SK-N-SH (cell line): Measurements from ENCODE around the gene DHX35. TPM values are rescaled to one million over a fixed set of nuclear protein-coding genes. Genes with fewer than 3 reads are reported as not detected.

Experiments used
- CTCF ChIA-PET: fragments of 300-600, 350-600 bp; formaldehyde crosslinking; extraction: SDS; loops from one replicate; lab custom pipeline; 2021; lab: Yijun Ruan, JAX
- POLR2A ChIA-PET: fragments of 350-600 bp; sonication (Branson Sonifier 250); formaldehyde crosslinking; extraction: SDS; loops from one replicate; lab custom pipeline; 2020; ENCODE audit warnings: antibody characterized with exemption, inconsistent platforms; lab: Yijun Ruan, JAX
- DNase-seq: peaks from one replicate; pipeline ENCODE4 v3.0.0; 2012
- H2AFZ ChIP-seq: fragments of 200-600 bp; sonication (generic); 2 replicates; pipeline ENCODE4 v1.8.1; 2016; ENCODE audit warnings: antibody characterized with exemption, mild to moderate bottlenecking, low read depth
- H3F3A ChIP-seq: fragments of 200-600 bp; sonication (generic); replicated peaks from 2 replicates; pipeline ENCODE3; 2016; ENCODE audit warnings: antibody characterized with exemption, mild to moderate bottlenecking; ENCODE audit not compliant: insufficient read depth
- H3K27ac ChIP-seq, 2 experiments: fragments of 200-500 bp in 1 of 2; fragments of 200-600 bp in 1 of 2; sonication (Bioruptor generic) in 1 of 2; sonication (generic), shearing (Covaris generic) in 1 of 2; 2 replicates each; pipeline versions ENCODE4 v1.5.1 to v1.6.1; 2014 to 2016; ENCODE audit warnings: low read depth in 2 of 2, inconsistent platforms in 1 of 2, low read length in 1 of 2, mild to moderate bottlenecking in 1 of 2, mixed read lengths in 1 of 2
- H3K27me3 ChIP-seq: fragments of 200-600 bp; sonication (generic), shearing (Covaris generic); 2 replicates; pipeline ENCODE4 v1.6.1; 2016; ENCODE audit warnings: mixed run types; ENCODE audit not compliant: insufficient read depth
- H3K36me3 ChIP-seq, 2 experiments: fragments of 200-500 bp in 1 of 2; fragments of 200-600 bp in 1 of 2; sonication (Bioruptor generic) in 1 of 2; sonication (generic) in 1 of 2; replicated peaks in 1 of 2; 2 replicates each; pipeline versions ENCODE3 to v1.5.1; 2014 to 2016; ENCODE audit warnings: low read length in 1 of 2, mild to moderate bottlenecking in 1 of 2; ENCODE audit not compliant: insufficient read depth in 2 of 2, control insufficient read depth in 1 of 2
- H3K4me1 ChIP-seq, 2 experiments: fragments of 200-500 bp in 1 of 2; fragments of 200-600 bp in 1 of 2; sonication (Bioruptor generic) in 1 of 2; sonication (generic), shearing (Covaris generic) in 1 of 2; 2 replicates each; pipeline versions ENCODE4 v1.5.1 to v1.6.1; 2014 to 2016; ENCODE audit warnings: low read depth in 1 of 2, low read length in 1 of 2, mixed run types in 1 of 2; ENCODE audit not compliant: insufficient read depth in 2 of 2, control insufficient read depth in 1 of 2
- H3K4me2 ChIP-seq: fragments of 200-600 bp; sonication (generic), shearing (Covaris generic); 2 replicates; pipeline ENCODE4 v1.6.1; 2017; ENCODE audit warnings: mixed run types
- H3K4me3 ChIP-seq, 2 experiments: fragments of 200-500 bp in 1 of 2; fragments of 200-600 bp in 1 of 2; sonication (Bioruptor generic) in 1 of 2; sonication (generic), shearing (Covaris generic) in 1 of 2; 2 replicates each; pipeline versions ENCODE4 v1.5.1 to v1.8.1; 2014 to 2016; ENCODE audit warnings: low read depth in 2 of 2, inconsistent platforms in 1 of 2, low read length in 1 of 2, mild to moderate bottlenecking in 1 of 2, mixed read lengths in 1 of 2, moderate library complexity in 1 of 2
- H3K79me2 ChIP-seq: fragments of 200-600 bp; sonication (generic); 2 replicates; pipeline ENCODE4 v1.8.1; 2017; ENCODE audit warnings: mild to moderate bottlenecking; ENCODE audit not compliant: insufficient read depth
- H3K9ac ChIP-seq: fragments of 200-600 bp; sonication (generic); 2 replicates; pipeline ENCODE4 v1.6.1; 2017; ENCODE audit warnings: mixed run types
- H3K9me2 ChIP-seq: fragments of 200-600 bp; sonication (generic); 2 replicates; pipeline ENCODE4 v1.6.1; 2017; ENCODE audit warnings: mixed run types
- H3K9me3 ChIP-seq: fragments of 200-600 bp; sonication (generic); 2 replicates; pipeline ENCODE4 v1.6.1; 2017; ENCODE audit warnings: mixed run types, mild to moderate bottlenecking, moderate library complexity
- H4K20me1 ChIP-seq: fragments of 200-600 bp; sonication (generic); 2 replicates; pipeline ENCODE4 v1.6.1; 2017; ENCODE audit warnings: mild to moderate bottlenecking, mixed run types; ENCODE audit not compliant: insufficient read depth
- ELF1 ChIP-seq: IDR thresholded peaks from 2 replicates; pipeline ENCODE4 v1.4.0; 2012
- GATA2 ChIP-seq: sonication (generic); formaldehyde crosslinking; IDR thresholded peaks from 2 replicates; pipeline ENCODE4 v1.5.0; 2020; ENCODE audit warnings: mild to moderate bottlenecking, missing genetic modification reagents
- NFIC ChIP-seq: IDR thresholded peaks from 2 replicates; pipeline ENCODE4 v1.4.0; 2012; ENCODE audit warnings: borderline replicate concordance
- NRF1 ChIP-seq: IDR thresholded peaks from 2 replicates; pipeline ENCODE4 v1.6.1; 2012; ENCODE audit warnings: low read depth, mild to moderate bottlenecking, low read length
- RAD21 ChIP-seq: IDR thresholded peaks from 2 replicates; pipeline ENCODE4 v1.6.1; 2012; ENCODE audit warnings: mild to moderate bottlenecking, low read length
- RXRA ChIP-seq: IDR thresholded peaks from 2 replicates; pipeline ENCODE4 v1.4.0; 2012; ENCODE audit warnings: low read depth, mild to moderate bottlenecking, borderline replicate concordance
- SIN3A ChIP-seq: IDR thresholded peaks from 2 replicates; pipeline ENCODE4 v1.6.1; 2012; ENCODE audit warnings: low read depth, mild to moderate bottlenecking, low read length, moderate library complexity, borderline replicate concordance
- TCF12 ChIP-seq: IDR thresholded peaks from 2 replicates; pipeline ENCODE4 v1.4.0; 2012
- WGBS: methylation state at CpG from one replicate; pipeline ENCODE4 v1.1.6; 2017; ENCODE audit warnings: low lambda C conversion rate; 5-methylcytosine and 5-hydroxymethylcytosine counted together
- polyA plus RNA-seq, 3 experiments: library from polyadenylated mRNA; depleted of rRNA; stranded (reverse); fragments of >200 nt; gene quantifications; 2 replicates each; pipeline ENCODE4 v1.2.3, GENCODE V29; 2012
- TF ChIP-seq, protein P1 (sequence below): IDR thresholded peaks from 2 replicates; pipeline ENCODE4 v1.4.0; 2012; ENCODE audit warnings: low read depth, borderline replicate concordance

The DHX35 gene
- polyA plus RNA-seq, 1 of the 3 experiments (the other 2 are of a cell fraction): 17.1 TPM

DNA sequence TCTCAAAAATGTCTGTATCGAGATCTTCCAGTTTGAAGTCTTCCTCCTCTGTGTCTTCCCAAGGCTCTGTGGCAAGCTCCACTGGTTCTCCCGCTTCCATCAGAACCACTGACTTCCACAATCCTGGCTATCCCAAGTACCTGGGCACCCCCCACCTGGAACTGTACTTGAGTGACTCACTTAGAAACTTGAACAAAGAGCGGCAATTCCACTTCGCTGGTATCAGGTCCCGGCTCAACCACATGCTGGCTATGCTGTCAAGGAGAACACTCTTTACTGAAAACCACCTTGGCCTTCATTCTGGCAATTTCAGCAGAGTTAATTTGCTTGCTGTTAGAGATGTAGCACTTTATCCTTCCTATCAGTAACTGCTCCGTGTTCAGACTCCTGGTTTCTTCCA lies 10.0 kb upstream of the DHX35 start:
- POLR2A ChIA-PET: no interaction called here
- no peak overlapping the region for H3K4me2 ChIP-seq
- TF ChIP-seq, protein P1, sequence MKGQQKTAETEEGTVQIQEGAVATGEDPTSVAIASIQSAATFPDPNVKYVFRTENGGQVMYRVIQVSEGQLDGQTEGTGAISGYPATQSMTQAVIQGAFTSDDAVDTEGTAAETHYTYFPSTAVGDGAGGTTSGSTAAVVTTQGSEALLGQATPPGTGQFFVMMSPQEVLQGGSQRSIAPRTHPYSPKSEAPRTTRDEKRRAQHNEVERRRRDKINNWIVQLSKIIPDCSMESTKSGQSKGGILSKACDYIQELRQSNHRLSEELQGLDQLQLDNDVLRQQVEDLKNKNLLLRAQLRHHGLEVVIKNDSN: no peak
- WGBS: 92% methylated on average over 6 of the region's 6 CpGs
- no peaks in the 10 kb centered on the region for H3K9me2 ChIP-seq
- H4K20me1 ChIP-seq: no peaks in the 10 kb centered on the region
- no peak overlapping the region for H3K9ac ChIP-seq
- peaks cover 41% of the 10 kb centered on the region; the same call in 1 of the 2 replicates for H3K79me2 ChIP-seq
- no peaks in the 10 kb centered on the region for H3F3A ChIP-seq
- CTCF ChIA-PET: no interaction called here
- H3K4me3 ChIP-seq: no peak overlapping the region
- H3K36me3 ChIP-seq: peaks cover 12 to 33% of the 10 kb centered on the region in 2 experiments
- no peaks in the 10 kb centered on the region for H3K9me3 ChIP-seq
- no peaks in the 10 kb centered on the region for H3K27me3 ChIP-seq
- H3K4me1 ChIP-seq: no peaks in the 10 kb centered on the region
- no peak for DNase-seq
- H3K27ac ChIP-seq: no peak overlapping the region
- H2AFZ ChIP-seq: no peak overlapping the region

DNA sequence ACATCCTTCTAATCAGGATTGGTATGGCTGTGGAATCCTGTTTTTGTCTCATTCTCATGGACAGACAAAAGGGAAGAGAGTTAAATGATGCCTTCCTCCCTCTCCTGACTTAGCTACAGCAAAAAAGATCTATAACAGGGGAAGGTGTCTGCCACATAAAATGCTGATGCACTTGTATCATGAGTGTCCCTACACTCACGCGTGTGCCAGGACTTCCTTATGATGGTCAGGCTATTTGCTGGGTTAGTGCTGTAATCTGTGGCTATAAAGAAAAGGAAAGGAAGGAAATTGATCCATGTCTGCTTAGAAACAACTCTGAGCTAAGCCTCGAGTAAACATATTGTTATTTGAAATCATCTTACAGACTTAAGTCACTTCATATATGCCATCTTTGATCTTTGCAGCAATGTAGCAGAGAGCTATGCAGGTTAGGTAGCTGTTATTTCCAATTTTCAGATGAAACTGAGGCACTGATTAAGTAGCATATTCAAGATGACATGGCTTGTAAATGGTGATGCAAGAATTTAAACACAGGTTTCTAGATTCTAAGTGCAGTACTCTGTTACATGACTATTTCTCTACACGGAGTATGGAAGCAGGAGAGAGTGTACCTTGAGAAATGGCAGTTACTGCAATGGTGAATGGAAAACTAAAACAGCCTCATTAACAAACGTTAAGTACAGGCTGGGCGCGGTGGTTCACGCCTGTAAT lies 8.4 kb upstream of the DHX35 start:
- Histone ChIP-seq H3F3A (peaks cover 3% of the 10 kb centered on the region), H2AFZ (no peak overlapping the region), H3K4me2 (no peak overlapping the region), H3K79me2 (peaks cover 33% of the 10 kb centered on the region; the same call in 1 of the 2 replicates), H3K9me3 (no peaks in the 10 kb centered on the region), H3K9me2 (no peaks in the 10 kb centered on the region), H4K20me1 (no peaks in the 10 kb centered on the region), H3K27ac (no peak overlapping the region), H3K4me3 (no peak overlapping the region), H3K4me1 (no peaks in the 10 kb centered on the region), H3K36me3 (peaks cover 12 to 21% of the 10 kb centered on the region in 2 experiments), H3K9ac (no peak overlapping the region), H3K27me3 (no peaks in the 10 kb centered on the region)
- CTCF ChIA-PET: interaction anchor here (0.9 to 1.4 kb wide), 4 partner anchors 9 to 96 kb away, joined by 3 to 5 read pairs (median 4); partner anchors contain the start of gene DHX35
- no peak for DNase-seq
- POLR2A ChIA-PET: no interaction called here
- TF ChIP-seq, protein P1: no peak
- TF ChIP-seq RXRA (no peak), NRF1 (no peak), RAD21 (no peak), ELF1 (no peak), SIN3A (no peak), GATA2 (no peak), NFIC (no peak), TCF12 (no peak)
- 96% methylated on average over 8 of the region's 8 CpGs for WGBS
